ENCODE measurements around the gene TUFM.

DNA sequence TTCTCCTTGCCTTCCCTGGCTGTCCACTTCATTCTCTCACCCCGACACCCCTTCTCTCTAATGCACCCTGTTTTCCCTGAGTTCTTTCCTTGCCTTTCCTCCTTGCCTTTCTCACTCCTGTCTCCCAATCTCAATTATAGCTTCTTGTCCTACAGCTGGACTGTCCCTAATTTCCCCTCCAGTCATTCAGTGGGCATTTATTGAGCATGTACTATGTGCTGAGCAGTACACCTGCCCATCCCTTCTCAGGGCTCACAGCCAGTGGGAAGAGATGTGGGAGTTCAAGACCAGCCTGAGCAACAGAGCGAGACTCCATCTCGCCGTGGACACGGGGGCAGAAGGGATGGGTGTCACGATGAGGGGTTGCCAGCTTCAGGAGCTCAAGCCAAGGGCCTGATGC is 37.9 kb upstream of the TUFM start:
- TF ChIP-seq CTCF (IDR thresholded peaks at IDR 0.05) (no peak), POLR2A (IDR thresholded peaks at IDR 0.05) (no peak), POLR2AphosphoS5 (IDR thresholded peaks at IDR 0.05) (no peak), EP300 (IDR thresholded peaks at IDR 0.05) (no peak)

All from suprapubic skin (tissue), 4 donors.